ENCODE data around the gene PCDHGA4. TPM values are rescaled to one million over a fixed set of nuclear protein-coding genes. Genes with fewer than 3 reads are reported as not detected.

Gene PCDHGA4
- total RNA-seq, 2 donors from 2014 or later, result 0.86 to 5.0 TPM

DNA sequence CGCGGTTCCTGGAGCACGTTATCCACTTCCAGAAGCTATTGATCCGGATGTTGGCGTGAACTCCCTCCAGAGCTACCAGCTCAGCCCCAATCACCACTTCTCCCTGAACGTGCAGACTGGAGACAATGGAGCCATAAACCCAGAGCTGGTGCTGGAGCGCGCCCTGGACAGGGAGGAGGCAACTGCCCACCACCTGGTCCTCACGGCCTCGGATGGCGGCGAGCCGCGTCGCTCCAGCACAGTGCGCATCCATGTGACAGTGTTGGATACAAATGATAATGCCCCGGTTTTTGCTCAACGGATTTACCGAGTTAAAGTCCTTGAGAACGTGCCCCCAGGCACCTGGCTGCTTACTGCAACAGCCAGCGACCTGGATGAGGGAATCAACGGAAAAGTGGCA lies 48.6 kb downstream of the PCDHGA4 start:
- H3K4me3 Mint-ChIP-seq, result no peak overlapping the region
- Histone ChIP-seq H3K4me1 (ENCODE audit: control insufficient read depth, insufficient read depth, low read length) (no peaks in the 10 kb centered on the region), H3K27me3 (ENCODE audit: control insufficient read depth, insufficient read depth, low read length, poor library complexity, severe bottlenecking) (no peaks in the 10 kb centered on the region), H3K36me3 (ENCODE audit: control insufficient read depth, insufficient read depth, low read length) (no peaks in the 10 kb centered on the region), H3K9ac (ENCODE audit: extremely low read depth, low read length, poor library complexity, severe bottlenecking) (no peak overlapping the region), H3K4me3 (ENCODE audit: low read length) (no peak overlapping the region), H3K27ac (ENCODE audit: low read depth, low read length) (no peak overlapping the region), H3K9me3 (ENCODE audit: control insufficient read depth, low read length) (peaks cover 49% of the 10 kb centered on the region)
- peaks cover 63% of the 10 kb centered on the region for H3K9me3 Mint-ChIP-seq
- H3K27ac Mint-ChIP-seq, result no peak overlapping the region
- H3K27me3 Mint-ChIP-seq (ENCODE audit: insufficient read depth), result peaks cover 7% of the 10 kb centered on the region
- peaks cover 48% of the 10 kb centered on the region for H3K36me3 Mint-ChIP-seq (ENCODE audit: low read depth)
- H3K4me1 Mint-ChIP-seq, result no peaks in the 10 kb centered on the region
- WGBS, 2 experiments (ENCODE audit: insufficient coverage in 1 of 2, insufficient read length in 1 of 2), result 95 to 98% methylated on average over 15 to 22 of the region's 22 CpGs
- DNase-seq, result peak; percentile 22
- TF ChIP-seq, protein P1, sequence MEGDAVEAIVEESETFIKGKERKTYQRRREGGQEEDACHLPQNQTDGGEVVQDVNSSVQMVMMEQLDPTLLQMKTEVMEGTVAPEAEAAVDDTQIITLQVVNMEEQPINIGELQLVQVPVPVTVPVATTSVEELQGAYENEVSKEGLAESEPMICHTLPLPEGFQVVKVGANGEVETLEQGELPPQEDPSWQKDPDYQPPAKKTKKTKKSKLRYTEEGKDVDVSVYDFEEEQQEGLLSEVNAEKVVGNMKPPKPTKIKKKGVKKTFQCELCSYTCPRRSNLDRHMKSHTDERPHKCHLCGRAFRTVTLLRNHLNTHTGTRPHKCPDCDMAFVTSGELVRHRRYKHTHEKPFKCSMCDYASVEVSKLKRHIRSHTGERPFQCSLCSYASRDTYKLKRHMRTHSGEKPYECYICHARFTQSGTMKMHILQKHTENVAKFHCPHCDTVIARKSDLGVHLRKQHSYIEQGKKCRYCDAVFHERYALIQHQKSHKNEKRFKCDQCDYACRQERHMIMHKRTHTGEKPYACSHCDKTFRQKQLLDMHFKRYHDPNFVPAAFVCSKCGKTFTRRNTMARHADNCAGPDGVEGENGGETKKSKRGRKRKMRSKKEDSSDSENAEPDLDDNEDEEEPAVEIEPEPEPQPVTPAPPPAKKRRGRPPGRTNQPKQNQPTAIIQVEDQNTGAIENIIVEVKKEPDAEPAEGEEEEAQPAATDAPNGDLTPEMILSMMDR (conservative IDR thresholded peaks at IDR 0.05), result no peak

Other genes with a start within 250 kb of the PCDHGA4 start
- 1 to 10 TPM; 1.7 to 3.3 TPM for gene PCDHB4, start 233.2 kb upstream of the PCDHGA4 start, total RNA-seq
- gene PCDHB5, start 219.8 kb upstream of the PCDHGA4 start, total RNA-seq, result 10 to 100 TPM in 1 of 2 donors, 1 to 10 TPM in 1; 2.4 to 43.5 TPM
- gene PCDHB6, start 205.0 kb upstream of the PCDHGA4 start, total RNA-seq, result 1 to 10 TPM in 1 of 2 donors, under 1 TPM in 1; 0.66 to 2.0 TPM
- under 1 TPM; 0.42 to 0.75 TPM for gene PCDHB7, start 182.4 kb upstream of the PCDHGA4 start, total RNA-seq
- gene PCDHB8, start 177.2 kb upstream of the PCDHGA4 start, total RNA-seq, result 1 to 10 TPM in 1 of 2 donors, under 1 TPM in 1; 0.71 to 3.6 TPM
- 10 to 100 TPM in 1 of 2 donors, 1 to 10 TPM in 1; 9.7 to 14.8 TPM for gene PCDHB16, start 172.6 kb upstream of the PCDHGA4 start, total RNA-seq
- gene PCDHB9, start 167.9 kb upstream of the PCDHGA4 start, total RNA-seq, result 1 to 10 TPM; 3.2 to 5.1 TPM
- gene PCDHB10, start 162.7 kb upstream of the PCDHGA4 start, total RNA-seq, result 1 to 10 TPM; 2.9 to 3.5 TPM
- 1 to 10 TPM; 2.6 to 4.7 TPM for gene PCDHB11, start 155.4 kb upstream of the PCDHGA4 start, total RNA-seq
- 1 to 10 TPM; 1.6 to 5.0 TPM for gene PCDHB12, start 146.3 kb upstream of the PCDHGA4 start, total RNA-seq
- gene PCDHB13, start 141.1 kb upstream of the PCDHGA4 start, total RNA-seq, result 1 to 10 TPM; 1.8 to 3.3 TPM
- 1 to 10 TPM; 2.6 to 2.8 TPM for gene PCDHB14, start 131.7 kb upstream of the PCDHGA4 start, total RNA-seq
- 1 to 10 TPM; 3.7 to 9.8 TPM for gene PCDHB15, start 109.6 kb upstream of the PCDHGA4 start, total RNA-seq
- gene SLC25A2, start 51.0 kb upstream of the PCDHGA4 start, total RNA-seq, result under 1 TPM; 0.55 to 0.68 TPM
- gene TAF7, start 34.2 kb upstream of the PCDHGA4 start, total RNA-seq, result 10 to 100 TPM; 85.4 to 99.0 TPM
- gene PCDHGA1, start 24.5 kb upstream of the PCDHGA4 start, total RNA-seq, result 1 to 10 TPM in 1 of 2 donors, under 1 TPM in 1; 0.38 to 2.2 TPM
- 1 to 10 TPM in 1 of 2 donors, under 1 TPM in 1; 0.09 to 2.0 TPM for gene PCDHGA2, start 16.3 kb upstream of the PCDHGA4 start, total RNA-seq
- 1 to 10 TPM in 1 of 2 donors, not detected in 1; 4.3 TPM for gene PCDHGA3, start 11.2 kb upstream of the PCDHGA4 start, total RNA-seq
- 1 to 10 TPM; 1.4 to 6.6 TPM for gene PCDHGB1, start 4.9 kb upstream of the PCDHGA4 start, total RNA-seq
- gene PCDHGB2, start 5.0 kb downstream of the PCDHGA4 start, total RNA-seq, result 1 to 10 TPM; 1.6 to 5.2 TPM
- gene PCDHGA5, start 9.1 kb downstream of the PCDHGA4 start, total RNA-seq, result 1 to 10 TPM in 1 of 2 donors, under 1 TPM in 1; 0.51 to 3.0 TPM
- 1 to 10 TPM in 1 of 2 donors, under 1 TPM in 1; 0.40 to 4.6 TPM for gene PCDHGB3, start 15.2 kb downstream of the PCDHGA4 start, total RNA-seq
- gene PCDHGA6, start 18.9 kb downstream of the PCDHGA4 start, total RNA-seq, result 1 to 10 TPM in 1 of 2 donors, under 1 TPM in 1; 0.55 to 3.8 TPM
- gene PCDHGA7, start 27.7 kb downstream of the PCDHGA4 start, total RNA-seq, result 1 to 10 TPM in 1 of 2 donors, under 1 TPM in 1; 0.40 to 1.9 TPM
- gene PCDHGB4, start 32.7 kb downstream of the PCDHGA4 start, total RNA-seq, result 10 to 100 TPM; 10.7 to 13.9 TPM
- gene PCDHGA8, start 37.6 kb downstream of the PCDHGA4 start, total RNA-seq, result 1 to 10 TPM; 1.1 to 3.0 TPM
- 10 to 100 TPM in 1 of 2 donors, 1 to 10 TPM in 1; 1.3 to 17.3 TPM for gene PCDHGB5, start 42.9 kb downstream of the PCDHGA4 start, total RNA-seq
- 1 to 10 TPM in 1 of 2 donors, under 1 TPM in 1; 0.89 to 7.3 TPM for gene PCDHGA9, start 47.8 kb downstream of the PCDHGA4 start, total RNA-seq
- 10 to 100 TPM in 1 of 2 donors, 1 to 10 TPM in 1; 8.3 to 10.8 TPM for gene PCDHGB6, start 53.0 kb downstream of the PCDHGA4 start, total RNA-seq
- 10 to 100 TPM in 1 of 2 donors, 1 to 10 TPM in 1; 3.2 to 20.7 TPM for gene PCDHGA10, start 58.0 kb downstream of the PCDHGA4 start, total RNA-seq
- 10 to 100 TPM; 15.3 to 19.3 TPM for gene PCDHGB7, start 62.7 kb downstream of the PCDHGA4 start, total RNA-seq
- 10 to 100 TPM in 1 of 2 donors, 1 to 10 TPM in 1; 8.5 to 10.6 TPM for gene PCDHGA11, start 66.0 kb downstream of the PCDHGA4 start, total RNA-seq
- gene PCDHGA12, start 75.5 kb downstream of the PCDHGA4 start, total RNA-seq, result 1 to 10 TPM; 1.4 to 4.1 TPM
- 10 to 100 TPM; 13.9 to 27.6 TPM for gene PCDHGC3, start 120.9 kb downstream of the PCDHGA4 start, total RNA-seq
- gene PCDHGC4, start 130.0 kb downstream of the PCDHGA4 start, total RNA-seq, result 1 to 10 TPM; 2.6 to 3.0 TPM
- gene PCDHGC5, start 134.1 kb downstream of the PCDHGA4 start, total RNA-seq, result 1 to 10 TPM in 1 of 2 donors, under 1 TPM in 1; 0.71 to 1.8 TPM

Measured in endodermal cell (in vitro differentiated cells).